Measurements from ENCODE around the gene ANKS1A. TPM values are rescaled to one million over a fixed set of nuclear protein-coding genes. Genes with fewer than 3 reads are reported as not detected.

Gene ANKS1A
- total RNA-seq, 2 donors from 2014 or later = 26.7 to 30.9 TPM

DNA sequence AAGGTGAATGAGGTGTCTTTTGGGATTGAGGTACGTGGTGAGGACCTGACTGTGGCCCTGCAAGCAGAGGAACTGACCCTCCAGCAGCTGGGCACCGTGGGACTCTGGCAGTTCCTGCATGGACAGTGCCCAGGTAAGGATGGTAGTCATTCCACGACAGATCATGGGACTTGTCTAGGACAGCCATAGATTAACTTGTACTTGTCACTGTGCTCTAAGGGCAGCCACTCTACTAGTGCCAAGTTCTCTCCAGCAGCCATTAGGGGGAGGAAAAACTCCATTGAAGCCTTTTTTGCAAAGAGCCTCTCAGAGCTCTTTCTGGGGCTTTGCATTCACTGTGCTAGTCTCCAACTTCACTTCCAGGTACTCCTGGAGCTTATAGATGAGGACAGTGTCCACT, 21.6 kb upstream of the ANKS1A start:
- H3K4me1 ChIP-seq = peaks cover 0 to 20% of the 10 kb centered on the region in 2 donors

DNA sequence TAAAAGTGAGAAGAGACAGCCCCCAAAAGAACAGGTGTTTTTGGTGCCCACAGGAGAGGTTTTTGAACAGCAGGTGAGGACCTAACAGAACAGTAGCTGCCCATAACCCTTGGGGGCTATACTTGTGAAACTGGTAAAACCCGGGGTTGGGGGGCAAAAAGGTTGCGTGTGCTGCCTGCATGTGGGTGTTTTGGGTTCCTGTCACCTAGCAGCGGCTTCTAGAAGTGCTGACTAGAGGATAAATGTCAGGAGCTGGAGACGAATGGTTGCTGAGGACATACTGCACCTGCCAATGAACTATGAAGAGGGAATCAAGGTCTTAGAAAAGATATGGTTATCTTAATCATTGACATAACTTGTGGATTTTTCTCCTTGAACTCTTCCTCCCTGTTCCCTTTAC, 17.2 kb upstream of the ANKS1A start:
- no peak for DNase-seq (ENCODE audit: low spot score)
- no peak overlapping the region for H3K4me3 ChIP-seq
- H3K36me3 ChIP-seq = peaks cover 65% of the 10 kb centered on the region
- TF ChIP-seq CTCF (IDR thresholded peaks at IDR 0.05) = no peak
- no peaks in the 10 kb centered on the region for H3K9me3 ChIP-seq
- peaks cover 0 to 6% of the 10 kb centered on the region in 2 donors for H3K4me1 ChIP-seq
- no peaks in the 10 kb centered on the region for H3K27me3 ChIP-seq
- no peak overlapping the region for H3K27ac ChIP-seq

More for the DNA sequence above, 21.6 kb upstream of the ANKS1A start:
- Histone ChIP-seq H3K36me3 (peaks cover 37% of the 10 kb centered on the region), H3K27me3 (no peaks in the 10 kb centered on the region), H3K9me3 (no peaks in the 10 kb centered on the region), H3K27ac (peak overlapping the region in 1 of 2 donors; percentile 44), H3K4me3 (no peak overlapping the region)
- no peak for DNase-seq (ENCODE audit: low spot score)
- peak in 1 of 2 donors; percentile 39 for TF ChIP-seq CTCF (IDR thresholded peaks at IDR 0.05)

DNA sequence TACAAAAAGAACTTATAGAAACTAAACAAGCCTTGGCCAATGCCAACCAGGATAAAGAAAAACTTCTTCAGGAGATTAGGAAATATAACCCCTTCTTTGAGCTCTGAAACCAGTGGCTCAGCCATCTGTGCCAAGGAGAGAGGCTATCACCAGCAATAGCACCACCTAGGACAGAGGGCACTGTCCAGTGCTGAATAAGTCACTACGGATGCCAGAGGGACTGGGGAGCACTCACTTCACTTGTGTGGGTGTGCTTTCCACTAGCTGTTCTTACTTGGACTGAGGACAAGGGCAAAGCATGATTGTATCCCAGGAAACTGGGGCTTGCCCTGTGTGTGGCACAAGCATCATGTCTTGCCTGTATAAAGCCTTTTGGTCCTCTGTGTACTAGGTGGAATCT, 16.7 kb upstream of the ANKS1A start:
- Histone ChIP-seq H3K36me3 (peaks cover 67% of the 10 kb centered on the region), H3K27ac (no peak overlapping the region), H3K4me3 (no peak overlapping the region), H3K27me3 (no peaks in the 10 kb centered on the region), H3K9me3 (no peaks in the 10 kb centered on the region), H3K4me1 (peaks cover 0 to 2% of the 10 kb centered on the region in 2 donors)
- TF ChIP-seq CTCF (IDR thresholded peaks at IDR 0.05) = no peak
- no peak for DNase-seq (ENCODE audit: low spot score)

DNA sequence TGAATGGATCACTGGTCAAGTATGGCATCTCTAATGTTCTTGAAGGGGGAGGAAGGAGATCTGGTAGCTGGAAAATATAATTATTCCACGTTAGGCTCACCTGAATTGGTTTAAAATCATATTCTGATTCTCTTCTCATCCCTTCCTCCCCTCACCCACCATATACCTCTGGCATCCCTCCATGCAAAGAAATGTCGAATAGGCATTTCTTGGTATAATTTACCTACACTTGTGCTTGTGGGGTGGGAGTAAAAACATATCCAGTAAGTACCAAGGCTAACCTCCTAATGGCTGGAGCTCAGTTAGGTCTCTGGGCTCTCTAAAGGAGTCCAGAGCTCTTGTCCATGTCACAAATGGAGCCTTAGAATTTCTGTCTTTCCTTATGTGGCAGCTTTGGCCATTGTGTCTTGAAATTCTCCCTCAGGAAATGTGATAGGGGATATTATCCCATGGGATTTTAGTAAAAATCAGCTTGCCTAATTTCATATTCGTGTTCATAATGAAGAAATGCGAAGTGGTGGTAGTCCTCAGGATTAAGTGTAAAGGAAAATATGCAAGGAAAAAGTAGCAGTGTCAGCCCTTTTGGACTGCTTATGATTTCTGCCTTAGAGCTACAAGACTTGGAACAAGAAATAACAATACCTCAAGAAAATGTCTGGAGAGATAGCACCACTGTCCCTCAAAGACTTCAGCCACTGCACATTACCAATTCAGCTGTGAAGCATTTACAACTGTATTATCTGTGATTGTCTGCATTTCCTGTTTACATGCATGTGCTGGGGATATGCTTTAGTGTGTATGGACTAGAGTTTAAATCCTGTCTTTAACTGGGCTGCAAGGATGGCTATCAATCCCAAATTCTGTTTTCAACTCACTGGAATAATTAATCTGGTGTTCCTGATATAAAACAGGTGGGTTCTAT, 13.5 kb upstream of the ANKS1A start:
- DNase-seq (ENCODE audit: low spot score) = no peak
- H3K27me3 ChIP-seq = no peaks in the 10 kb centered on the region
- H3K4me1 ChIP-seq = no peaks in the 10 kb centered on the region
- H3K4me3 ChIP-seq = no peak overlapping the region
- peaks cover 71% of the 10 kb centered on the region for H3K36me3 ChIP-seq
- H3K9me3 ChIP-seq = no peaks in the 10 kb centered on the region
- TF ChIP-seq CTCF (IDR thresholded peaks at IDR 0.05) = no peak
- no peak overlapping the region for H3K27ac ChIP-seq

DNA sequence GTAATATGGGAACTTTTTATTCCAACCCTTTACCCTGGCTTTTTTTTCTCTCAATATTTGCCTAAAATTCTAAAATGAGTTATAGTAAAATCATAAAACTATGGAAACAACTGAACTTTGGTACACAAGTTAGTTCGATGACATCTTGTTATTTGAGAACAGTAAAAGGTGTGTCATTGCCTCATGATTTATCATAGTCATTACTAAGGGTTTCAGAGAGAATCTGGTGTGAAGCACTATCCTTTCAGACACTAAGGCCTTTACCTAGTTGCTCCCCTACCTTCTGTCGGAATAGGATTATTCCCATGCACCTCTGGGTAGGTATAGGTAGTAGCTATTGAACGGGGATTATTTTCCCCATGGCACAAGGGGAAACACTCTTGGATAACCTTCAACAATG, 12.6 kb upstream of the ANKS1A start:
- Histone ChIP-seq H3K27ac (no peak overlapping the region), H3K9me3 (no peaks in the 10 kb centered on the region), H3K4me3 (no peak overlapping the region), H3K36me3 (peaks cover 65% of the 10 kb centered on the region), H3K4me1 (no peaks in the 10 kb centered on the region), H3K27me3 (no peaks in the 10 kb centered on the region)
- no peak for DNase-seq (ENCODE audit: low spot score)
- no peak for TF ChIP-seq CTCF (IDR thresholded peaks at IDR 0.05)
